Activated naive CD4-positive, alpha-beta T cell treated with anti-CD3 and anti-CD28 coated beads, Interleukin-2, amount 50 U/mL, for 24 hours (primary cell): ENCODE data around the gene LRRC37A3.
"Not testable (repeated sequence)": the region's sequence is repeated elsewhere in the genome, so short reads cannot be mapped to it uniquely, and the experiment has no call there.

Source experiments
- H3K27ac Mint-ChIP-seq: one replicate; pipeline ENCODE4 v1.8.0; 2021; ENCODE audit warnings: mild to moderate bottlenecking, mixed read lengths
- H3K27me3 Mint-ChIP-seq: one replicate; pipeline ENCODE4 v1.8.0; 2021; ENCODE audit warnings: mixed read lengths
- H3K36me3 Mint-ChIP-seq: one replicate; pipeline ENCODE4 v1.8.0; 2021; ENCODE audit warnings: mixed read lengths
- H3K4me1 Mint-ChIP-seq: one replicate; pipeline ENCODE4 v1.8.0; 2021; ENCODE audit warnings: mixed read lengths
- H3K4me3 Mint-ChIP-seq: one replicate; pipeline ENCODE4 v1.8.0; 2021; ENCODE audit warnings: mild to moderate bottlenecking, mixed read lengths
- H3K9me3 Mint-ChIP-seq: one replicate; pipeline ENCODE4 v1.8.0; 2021; ENCODE audit warnings: mixed read lengths

The LRRC37A3 gene

DNA sequence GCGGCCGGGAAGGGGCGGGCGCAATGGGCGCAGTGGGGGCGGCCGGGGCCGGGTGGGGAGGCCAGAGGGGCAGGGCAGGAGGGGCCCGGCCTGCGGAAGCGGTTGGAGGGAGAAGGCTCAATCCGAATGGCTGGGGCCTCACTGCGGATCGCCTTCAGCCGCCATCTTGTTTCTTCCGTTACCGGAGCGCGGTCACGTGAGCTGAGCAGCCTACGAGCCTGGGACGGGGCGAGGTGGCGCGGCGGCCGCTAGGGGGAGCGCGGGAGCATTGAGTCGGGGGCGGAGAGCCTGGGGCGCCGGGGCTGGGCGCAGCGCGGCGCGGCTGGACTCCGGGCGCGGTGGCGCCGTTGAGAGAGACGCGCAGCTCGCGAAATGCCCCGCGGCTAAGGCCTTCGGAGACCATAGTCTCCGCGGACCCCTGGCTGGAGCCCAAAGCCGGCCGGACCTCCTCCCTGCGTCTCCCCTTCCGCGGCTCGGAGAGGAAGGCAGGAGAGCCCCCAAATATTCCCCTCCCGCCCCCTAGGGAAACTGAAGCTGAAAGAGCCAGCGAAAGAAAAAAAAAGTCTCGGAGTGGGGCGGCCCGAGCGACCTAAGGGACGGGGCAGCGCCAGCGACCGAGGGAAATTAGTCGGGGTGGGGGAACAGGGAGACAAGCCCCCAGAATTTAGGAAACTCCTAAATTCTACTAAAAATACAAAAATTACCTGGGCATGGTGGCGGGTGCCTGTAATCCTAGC lies at the start of gene LRRC37A3:
LRRC37A3 (minus strand) TSS at position 190 of the 737 bp plus-strand sequence. CDS start 22,221 bp downstream, outside the sequence.
- H3K4me1 Mint-ChIP-seq, H3K27me3 Mint-ChIP-seq, H3K9me3 Mint-ChIP-seq, H3K36me3 Mint-ChIP-seq: not testable (repeated sequence)
- H3K4me3 Mint-ChIP-seq: peak within 1 kb of the TSS; percentile 87
- H3K27ac Mint-ChIP-seq: peak within 1 kb of the TSS; percentile 86

DNA sequence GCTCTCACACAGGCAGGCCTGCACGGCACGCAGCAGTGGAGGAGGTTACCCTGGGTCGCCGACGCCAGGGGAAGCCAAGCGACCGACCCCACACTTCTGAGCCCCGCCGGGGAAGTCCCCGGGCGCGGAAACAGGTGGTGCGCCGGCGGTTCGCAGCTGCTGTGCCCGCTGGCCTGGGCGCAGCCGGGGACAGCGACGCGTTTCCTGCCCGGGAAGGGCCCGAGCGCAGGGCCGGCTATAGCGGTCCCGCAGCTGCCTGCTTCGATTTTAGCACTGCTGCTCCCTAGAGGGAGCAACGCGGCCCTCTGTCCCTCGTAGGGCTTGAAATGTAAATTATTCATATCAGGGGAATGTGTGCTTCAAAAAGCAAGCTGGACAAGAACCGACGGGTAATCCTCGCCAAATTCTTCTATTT lies 46.6 kb upstream of the LRRC37A3 start:
- H3K9me3 Mint-ChIP-seq, H3K36me3 Mint-ChIP-seq, H3K27me3 Mint-ChIP-seq: not testable (repeated sequence)
- Mint-ChIP-seq H3K4me3 (peak overlapping the region; percentile 91), H3K4me1 (peaks cover 76% of the 10 kb centered on the region), H3K27ac (peak overlapping the region; percentile 72)

DNA sequence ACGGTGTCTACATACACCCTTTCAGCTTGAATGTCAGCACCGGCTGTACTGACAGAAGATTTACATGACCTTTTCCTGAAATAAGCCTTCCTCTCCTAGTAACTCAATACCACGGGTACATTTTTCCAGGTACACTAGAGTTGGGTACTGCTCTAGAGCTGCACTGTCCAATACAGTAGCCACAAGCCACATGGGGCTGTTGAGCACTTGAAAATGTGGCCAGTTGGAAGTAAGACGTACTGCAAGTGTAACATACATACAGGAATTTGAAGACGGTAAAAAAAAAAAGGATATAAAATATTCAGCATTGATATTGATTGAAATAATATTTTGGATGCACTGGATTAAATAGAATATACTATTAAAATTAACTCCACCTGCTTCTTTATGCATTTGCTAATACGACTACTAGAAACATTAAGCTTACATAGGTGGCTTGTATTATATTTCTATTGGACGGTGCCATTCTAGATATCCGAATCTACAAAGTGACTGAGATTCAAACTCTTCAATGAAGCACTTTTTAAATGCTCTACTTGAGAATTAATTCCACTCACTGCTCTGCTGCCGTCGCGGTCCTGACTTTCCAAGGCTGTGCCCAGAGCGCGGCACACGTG lies 46.1 kb upstream of the LRRC37A3 start:
- not testable (repeated sequence) for H3K9me3 Mint-ChIP-seq, H3K36me3 Mint-ChIP-seq, H3K27me3 Mint-ChIP-seq
- Mint-ChIP-seq H3K27ac (peak overlapping the region; percentile 97), H3K4me1 (peaks cover 71% of the 10 kb centered on the region), H3K4me3 (peak overlapping the region; percentile 91)

DNA sequence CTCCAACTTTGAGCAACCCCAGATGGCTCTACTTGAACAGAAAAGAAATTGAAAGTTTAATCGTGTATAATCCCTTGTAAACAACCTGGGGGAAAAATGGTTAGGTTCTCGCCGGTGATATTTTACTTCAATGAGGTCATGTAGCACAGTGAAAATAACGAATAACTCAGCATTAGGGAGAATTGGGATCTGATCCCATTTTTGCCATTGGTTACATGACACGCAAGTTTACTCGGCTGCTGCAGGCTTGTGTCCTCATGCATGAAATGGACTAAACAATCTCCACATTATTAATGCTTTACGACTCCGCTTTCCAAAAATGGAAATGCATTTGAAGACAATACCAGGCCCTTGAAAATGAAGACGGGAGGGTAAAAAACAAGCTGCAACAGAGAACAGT lies 45.5 kb upstream of the LRRC37A3 start:
- Mint-ChIP-seq H3K9me3 (no peaks in the 10 kb centered on the region), H3K4me1 (peaks cover 69% of the 10 kb centered on the region), H3K36me3 (no peaks in the 10 kb centered on the region), H3K27me3 (no peaks in the 10 kb centered on the region), H3K27ac (peak overlapping the region; percentile 97), H3K4me3 (peak overlapping the region; percentile 91)

DNA sequence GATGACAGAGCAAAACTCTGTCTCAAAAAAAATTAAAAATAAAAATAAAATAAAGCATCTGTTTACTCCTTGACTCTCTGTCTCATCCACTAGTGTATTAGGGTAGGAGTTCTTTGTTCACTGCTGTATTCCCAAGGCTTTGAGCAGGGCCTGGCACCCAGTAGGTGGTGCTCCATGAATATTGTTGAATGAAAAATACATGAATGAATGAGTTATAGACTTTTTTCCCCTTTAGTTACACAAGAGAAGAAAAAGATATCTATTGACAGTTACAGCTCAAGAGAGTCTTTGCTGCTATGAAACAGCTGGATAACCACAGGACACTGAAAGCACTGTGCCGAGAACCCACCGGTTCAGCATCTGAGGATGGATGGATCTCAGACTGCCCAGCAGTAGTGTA lies 44.5 kb upstream of the LRRC37A3 start:
- Mint-ChIP-seq H3K27ac (peak overlapping the region; percentile 79), H3K4me3 (peak overlapping the region; percentile 65), H3K4me1 (peaks cover 64% of the 10 kb centered on the region)

DNA sequence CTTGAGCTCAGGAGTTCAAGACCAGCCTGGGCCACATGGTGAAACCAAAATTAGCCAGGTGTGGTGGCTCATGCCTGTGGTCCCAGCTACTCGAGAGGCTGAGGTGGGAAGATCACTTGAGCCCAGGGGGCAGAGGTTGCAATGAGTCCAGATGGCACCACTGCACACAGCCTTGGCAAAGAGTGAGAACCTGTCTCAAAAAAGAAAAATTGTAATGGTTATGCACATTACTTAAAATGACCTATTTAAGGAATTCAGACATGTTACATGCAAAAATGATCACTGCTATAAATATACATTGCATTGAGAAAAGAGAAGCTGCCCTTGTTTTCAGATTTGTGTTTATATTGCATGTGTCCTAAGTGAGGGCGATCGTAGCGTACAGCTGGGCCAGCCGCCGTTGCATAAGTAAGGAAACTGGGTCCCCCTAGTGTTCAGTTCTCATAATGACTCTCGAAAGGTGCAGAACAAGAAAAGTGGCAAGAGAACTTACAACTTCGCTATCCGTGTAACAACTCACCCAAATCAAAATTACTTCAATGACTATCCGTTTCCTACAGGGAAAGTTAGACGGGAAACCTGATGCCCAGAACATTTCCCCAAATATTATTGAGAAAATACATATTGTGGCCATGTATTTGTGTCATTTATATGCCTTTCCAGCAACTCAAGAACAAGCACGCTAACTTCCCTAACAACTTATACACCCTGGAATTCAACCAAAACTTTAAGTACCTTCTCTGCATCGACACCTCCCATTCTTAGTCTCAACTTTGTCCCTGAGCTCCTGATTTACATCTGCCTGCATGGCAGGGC lies 42.5 kb upstream of the LRRC37A3 start:
- not testable (repeated sequence) for H3K27me3 Mint-ChIP-seq, H3K36me3 Mint-ChIP-seq, H3K9me3 Mint-ChIP-seq, H3K27ac Mint-ChIP-seq
- Mint-ChIP-seq H3K4me3 (peak overlapping the region; percentile 16), H3K4me1 (peaks cover 44% of the 10 kb centered on the region)

More for the DNA sequence above, 44.5 kb upstream of the LRRC37A3 start:
- H3K9me3 Mint-ChIP-seq, H3K36me3 Mint-ChIP-seq, H3K27me3 Mint-ChIP-seq: not testable (repeated sequence)

DNA sequence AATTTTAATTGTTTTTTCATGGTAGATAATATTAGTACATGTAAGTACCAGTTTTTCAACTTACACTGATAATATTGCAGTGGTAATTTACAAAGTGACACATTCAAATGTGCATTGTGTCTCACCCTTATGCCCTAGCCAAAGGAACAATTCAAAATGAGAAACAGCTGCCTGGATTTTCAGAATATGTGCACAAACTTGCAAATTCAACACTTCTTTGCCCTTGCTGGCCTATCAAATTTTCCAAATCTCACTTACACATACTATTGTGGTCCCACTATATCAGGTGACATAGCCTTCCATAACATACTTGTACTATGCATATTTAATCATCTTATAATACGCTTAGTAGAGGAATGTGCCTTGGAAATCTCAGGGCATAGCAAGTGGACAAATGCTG lies 32.6 kb upstream of the LRRC37A3 start:
- H3K4me1 Mint-ChIP-seq: no peaks in the 10 kb centered on the region
- no peaks in the 10 kb centered on the region for H3K9me3 Mint-ChIP-seq
- H3K36me3 Mint-ChIP-seq: no peaks in the 10 kb centered on the region
- H3K27me3 Mint-ChIP-seq: no peaks in the 10 kb centered on the region
- H3K4me3 Mint-ChIP-seq: no peak overlapping the region
- no peak overlapping the region for H3K27ac Mint-ChIP-seq

DNA sequence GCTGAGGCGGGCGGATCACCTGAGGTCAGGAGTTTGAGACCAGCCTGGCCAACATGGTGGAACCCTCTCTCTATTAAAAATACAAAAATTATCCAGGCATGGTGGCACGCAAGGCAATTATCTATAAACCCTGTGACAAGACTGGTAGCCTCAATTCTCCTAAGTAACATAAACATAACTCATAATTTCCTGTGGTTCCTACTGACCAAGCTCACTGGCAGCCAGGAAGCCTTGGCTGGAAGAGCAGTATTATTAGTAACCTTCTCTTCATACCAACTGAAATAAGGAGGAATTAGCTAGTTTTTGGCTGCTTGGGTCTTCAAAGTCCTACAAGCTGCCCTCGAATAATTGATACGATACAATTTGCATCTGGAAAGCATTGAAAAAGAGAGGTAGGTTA lies 31.6 kb upstream of the LRRC37A3 start:
- H3K9me3 Mint-ChIP-seq: no peaks in the 10 kb centered on the region
- H3K4me1 Mint-ChIP-seq: peaks cover 3% of the 10 kb centered on the region
- no peak overlapping the region for H3K27ac Mint-ChIP-seq
- no peak overlapping the region for H3K4me3 Mint-ChIP-seq
- H3K27me3 Mint-ChIP-seq: no peaks in the 10 kb centered on the region
- H3K36me3 Mint-ChIP-seq: no peaks in the 10 kb centered on the region

DNA sequence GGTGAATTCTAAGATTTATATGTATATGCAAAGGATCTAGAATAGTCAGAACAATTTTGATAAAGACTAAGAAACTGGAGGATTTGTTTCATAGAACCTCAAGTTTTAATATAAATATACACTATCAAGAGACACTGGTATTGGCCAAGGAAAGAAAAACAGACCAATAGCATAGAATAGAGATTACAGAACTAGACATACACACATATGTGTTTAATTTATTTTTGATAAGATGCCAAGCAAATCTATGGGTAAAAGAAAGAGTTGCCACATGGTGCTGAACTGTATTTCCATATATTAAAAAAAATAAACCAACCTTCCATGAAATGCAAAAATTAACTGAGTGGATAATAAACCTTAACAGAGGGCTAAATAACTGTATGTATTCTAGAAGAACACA lies 27.9 kb upstream of the LRRC37A3 start:
- H3K27ac Mint-ChIP-seq: no peak overlapping the region

DNA sequence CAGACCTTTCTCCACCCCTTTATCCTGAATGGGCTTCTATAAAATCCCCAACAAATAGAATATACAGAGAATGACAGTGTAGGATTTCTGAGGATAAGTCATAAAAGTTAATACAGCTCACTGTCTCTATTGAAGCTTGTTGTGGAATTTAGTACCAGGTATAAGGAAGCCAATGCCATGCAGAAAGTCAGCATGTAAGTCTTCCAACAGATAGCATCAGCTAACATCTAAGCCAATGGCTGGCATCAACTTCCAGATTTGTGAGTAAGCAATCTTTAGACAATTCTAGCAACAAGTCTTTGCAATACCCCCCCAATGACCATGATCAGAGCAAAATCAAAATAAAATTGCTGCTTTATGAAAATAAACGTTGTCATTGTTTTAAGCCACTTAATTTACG lies 22.5 kb upstream of the LRRC37A3 start:
- no peaks in the 10 kb centered on the region for H3K36me3 Mint-ChIP-seq
- H3K27me3 Mint-ChIP-seq: no peaks in the 10 kb centered on the region
- H3K4me1 Mint-ChIP-seq: peaks cover 3% of the 10 kb centered on the region
- H3K27ac Mint-ChIP-seq: peak overlapping the region; percentile 3
- no peaks in the 10 kb centered on the region for H3K9me3 Mint-ChIP-seq
- H3K4me3 Mint-ChIP-seq: no peak overlapping the region

More for the DNA sequence above, 27.9 kb upstream of the LRRC37A3 start:
- H3K36me3 Mint-ChIP-seq: no peaks in the 10 kb centered on the region
- H3K9me3 Mint-ChIP-seq: no peaks in the 10 kb centered on the region
- no peak overlapping the region for H3K4me3 Mint-ChIP-seq
- H3K4me1 Mint-ChIP-seq: peaks cover 3% of the 10 kb centered on the region
- H3K27me3 Mint-ChIP-seq: no peaks in the 10 kb centered on the region

DNA sequence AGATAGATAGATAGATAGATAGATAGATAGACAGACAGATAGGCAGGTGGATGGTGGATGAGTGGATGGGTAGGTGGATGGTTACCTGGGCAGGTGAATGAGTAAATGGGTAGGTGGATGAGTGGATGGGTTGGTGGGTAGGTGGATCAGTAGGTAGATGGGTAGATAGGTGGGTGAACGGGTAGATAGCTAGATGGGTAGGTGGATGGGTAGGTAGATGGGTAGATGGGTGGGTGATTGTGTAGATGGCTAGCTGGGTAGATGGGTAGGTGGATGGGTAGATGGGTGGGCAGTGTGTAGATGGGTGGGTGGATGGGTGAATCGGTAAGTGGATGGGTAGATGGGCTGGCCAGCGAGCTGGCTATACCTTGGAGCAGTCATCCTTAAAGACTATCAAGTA lies 21.8 kb upstream of the LRRC37A3 start:
- no peaks in the 10 kb centered on the region for H3K27me3 Mint-ChIP-seq
- H3K4me3 Mint-ChIP-seq: no peak overlapping the region
- no peak overlapping the region for H3K27ac Mint-ChIP-seq
- H3K9me3 Mint-ChIP-seq: no peaks in the 10 kb centered on the region
- H3K36me3 Mint-ChIP-seq: no peaks in the 10 kb centered on the region
- peaks cover under 1% of the 10 kb centered on the region for H3K4me1 Mint-ChIP-seq

DNA sequence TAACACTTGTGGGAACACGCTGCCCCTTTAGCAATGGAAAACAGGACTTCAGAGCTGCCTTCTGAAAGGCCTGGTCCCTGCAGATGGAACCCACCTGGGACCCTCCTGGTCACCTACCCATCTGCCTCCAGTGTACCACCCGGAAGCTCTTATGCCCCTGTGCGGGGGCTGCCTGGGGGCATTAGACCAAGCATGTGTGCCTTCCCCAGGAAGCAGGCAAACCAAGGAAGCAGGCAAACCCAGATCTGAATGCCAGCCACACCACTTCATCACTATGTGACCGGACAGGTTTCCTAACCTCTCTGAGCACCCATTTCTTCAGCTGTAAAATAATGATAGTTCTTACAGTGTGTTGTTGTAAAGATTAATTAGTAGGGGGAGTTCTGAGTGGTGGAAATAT lies 20.8 kb upstream of the LRRC37A3 start:
- Mint-ChIP-seq H3K27ac (no peak overlapping the region), H3K27me3 (no peaks in the 10 kb centered on the region), H3K4me3 (no peak overlapping the region), H3K9me3 (no peaks in the 10 kb centered on the region), H3K36me3 (no peaks in the 10 kb centered on the region), H3K4me1 (peaks cover 4% of the 10 kb centered on the region)

DNA sequence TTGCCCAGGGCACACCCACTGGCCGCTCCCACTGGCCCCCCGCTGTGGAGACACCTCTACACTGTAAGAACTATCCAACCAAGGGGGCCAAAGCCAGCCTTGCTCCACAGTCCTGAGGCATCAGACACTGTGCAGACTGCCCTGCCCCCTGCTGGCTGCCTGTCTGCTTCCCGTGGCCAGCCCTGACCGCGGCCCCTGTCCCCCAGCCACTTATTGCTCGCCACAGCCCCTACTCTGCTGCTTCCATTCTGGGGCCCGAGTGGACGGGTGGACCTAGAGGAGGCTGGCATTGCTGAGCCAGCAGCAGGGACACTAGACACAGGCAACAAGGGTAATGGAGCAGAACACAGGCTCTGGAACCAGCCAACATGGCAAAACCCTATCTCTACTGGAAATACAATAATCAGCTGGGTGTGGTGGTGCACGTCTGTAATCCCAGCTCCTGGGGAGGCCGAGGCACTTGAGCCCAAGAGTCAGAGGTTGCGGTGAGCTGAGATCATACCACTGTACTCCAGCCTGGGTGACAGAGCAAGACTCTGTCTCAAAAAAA lies 19.7 kb upstream of the LRRC37A3 start:
- H3K4me3 Mint-ChIP-seq: no peak overlapping the region

DNA sequence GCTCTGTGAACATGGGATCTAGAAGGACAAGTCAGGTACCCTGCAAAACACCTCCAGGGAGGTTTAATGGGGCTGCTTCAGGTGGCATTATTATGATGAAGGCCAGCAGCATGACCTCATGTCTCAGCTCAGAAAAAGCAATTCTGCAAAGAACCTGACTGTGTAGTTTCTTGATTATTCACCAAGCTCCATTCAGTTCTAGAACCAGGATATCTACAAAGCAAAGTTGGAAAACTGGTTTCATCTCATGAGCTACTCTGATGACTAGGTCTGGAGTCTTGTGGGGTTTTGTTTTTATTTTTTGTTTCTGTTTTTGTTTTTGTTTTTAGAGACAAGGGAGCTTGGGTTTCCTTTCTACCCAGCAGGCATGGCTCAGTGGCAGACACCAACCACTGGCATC lies 19.0 kb upstream of the LRRC37A3 start:
- no peak overlapping the region for H3K4me3 Mint-ChIP-seq
- H3K27ac Mint-ChIP-seq: no peak overlapping the region
- H3K9me3 Mint-ChIP-seq: no peaks in the 10 kb centered on the region
- no peaks in the 10 kb centered on the region for H3K27me3 Mint-ChIP-seq
- H3K36me3 Mint-ChIP-seq: no peaks in the 10 kb centered on the region
- H3K4me1 Mint-ChIP-seq: peaks cover 4% of the 10 kb centered on the region

More for the DNA sequence above, 19.7 kb upstream of the LRRC37A3 start:
- Mint-ChIP-seq H3K36me3 (no peaks in the 10 kb centered on the region), H3K27me3 (no peaks in the 10 kb centered on the region), H3K9me3 (no peaks in the 10 kb centered on the region), H3K4me1 (peaks cover 4% of the 10 kb centered on the region), H3K27ac (no peak overlapping the region)

DNA sequence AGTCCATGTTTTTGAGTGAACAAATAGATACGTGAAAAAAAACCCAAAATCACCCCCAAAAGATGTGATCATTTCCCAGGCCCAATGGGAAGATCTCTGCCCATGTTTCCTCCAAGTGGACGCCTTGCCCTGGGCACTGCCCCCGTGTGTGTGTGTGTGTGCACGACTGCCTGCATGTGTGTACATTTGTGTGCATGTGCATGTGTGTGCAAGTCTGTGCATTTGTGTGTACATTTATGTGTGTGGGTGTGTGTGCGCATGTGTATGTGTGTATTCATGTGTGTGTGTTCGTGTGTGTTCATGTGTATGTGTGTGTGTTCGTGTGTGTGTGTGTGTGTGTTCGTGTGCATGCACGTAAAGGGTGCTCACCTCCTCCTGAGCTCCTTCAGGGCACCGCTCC lies 16.8 kb upstream of the LRRC37A3 start:
- H3K4me3 Mint-ChIP-seq: no peak overlapping the region
- H3K27me3 Mint-ChIP-seq: no peaks in the 10 kb centered on the region
- no peaks in the 10 kb centered on the region for H3K9me3 Mint-ChIP-seq
- H3K4me1 Mint-ChIP-seq: peaks cover 4% of the 10 kb centered on the region
- H3K36me3 Mint-ChIP-seq: no peaks in the 10 kb centered on the region
- H3K27ac Mint-ChIP-seq: no peak overlapping the region
